Measurements from ENCODE around the gene CLASP2.
"Not testable (repeated sequence)": the region's sequence is repeated elsewhere in the genome, so short reads cannot be mapped to it uniquely, and the experiment has no call there.

The CLASP2 gene

DNA sequence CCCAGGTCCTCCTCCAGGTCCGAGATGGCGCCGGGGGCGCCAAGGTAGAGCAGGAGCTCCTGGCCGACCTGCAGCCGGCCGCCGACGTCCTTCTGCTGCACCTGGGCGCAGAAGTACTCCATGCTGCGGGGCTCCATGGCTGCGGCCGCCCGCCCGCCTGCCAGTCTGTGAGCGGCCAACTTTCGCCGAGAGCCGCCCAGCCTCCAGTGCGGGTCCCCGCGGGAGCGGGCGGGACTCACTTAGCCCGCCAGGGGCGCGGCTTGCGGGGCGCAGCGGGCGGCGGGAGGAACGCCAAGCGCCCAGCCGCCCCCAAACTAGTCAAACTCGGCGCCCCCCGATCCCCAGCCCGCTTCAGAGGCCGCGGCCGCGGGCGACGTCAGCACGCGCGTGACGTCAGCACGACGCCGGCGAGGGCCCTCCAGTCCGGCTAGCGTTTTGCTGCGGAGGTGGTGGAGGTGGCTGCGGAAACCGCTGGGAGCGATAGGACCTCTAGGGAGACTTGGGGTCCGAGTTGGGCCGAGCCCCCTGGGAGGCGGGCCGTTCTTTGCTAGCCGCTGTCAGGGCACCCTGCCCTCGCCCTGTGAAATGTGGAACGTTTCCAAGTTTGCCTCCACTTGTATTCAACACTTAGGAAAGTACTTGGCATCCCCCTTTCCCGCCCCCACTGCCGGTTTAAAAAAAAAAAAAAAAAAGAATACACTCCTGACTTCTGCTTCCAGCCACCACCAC, at the start of gene CLASP2:
Gene CLASP2, minus strand, starts transcription at position 389 of the 729 bp plus-strand sequence. Its CDS starts 252 bp downstream, at position 137.
- H3K4me3 ChIP-seq (ENCODE audit: low read depth, low read length): peak within 1 kb of the TSS; percentile 63
- no peak for TF ChIP-seq CTCF (IDR thresholded peaks at IDR 0.05; ENCODE audit: insufficient read depth, low read depth, low read length, missing control alignments)
- peak; percentile 92 for DNase-seq (ENCODE audit: low read depth)

GRCh38 chr3:33758864-33759263, 40.8 kb upstream of the CLASP2 start:
- no peak for TF ChIP-seq CTCF (IDR thresholded peaks at IDR 0.05; ENCODE audit: insufficient read depth, low read depth, low read length, missing control alignments)
- H3K4me3 ChIP-seq (ENCODE audit: low read depth, low read length): no peak overlapping the region
- DNase-seq (ENCODE audit: low read depth): no peak

DNA sequence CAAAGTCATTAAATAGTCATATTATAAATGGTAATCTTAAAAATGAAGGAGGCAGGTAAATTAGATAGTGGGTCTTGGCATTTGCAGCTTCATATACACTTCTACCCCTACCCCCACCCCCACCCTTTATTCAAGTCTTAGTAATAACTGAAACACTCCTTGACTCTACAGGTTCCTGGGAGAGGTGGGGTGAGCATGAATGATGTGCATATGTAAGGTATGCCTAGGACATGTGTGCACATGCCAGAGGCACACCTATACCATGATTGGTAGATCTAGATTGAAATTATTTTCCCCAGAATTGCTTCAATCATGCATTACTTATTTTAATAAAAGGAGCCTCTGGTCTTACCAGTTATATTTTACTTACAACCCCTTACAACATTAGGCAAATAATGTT, 40.2 kb upstream of the CLASP2 start:
- no peak overlapping the region for H3K4me3 ChIP-seq (ENCODE audit: low read depth, low read length)
- no peak for TF ChIP-seq CTCF (IDR thresholded peaks at IDR 0.05; ENCODE audit: insufficient read depth, low read depth, low read length, missing control alignments)
- DNase-seq (ENCODE audit: low read depth): no peak

- not testable (repeated sequence) for H3K4me3 ChIP-seq (ENCODE audit: low read depth, low read length); DNase-seq (ENCODE audit: low read depth)
These were observed 36.3 kb upstream of the CLASP2 start for GRCh38 chr3:33754391-33754790.

DNA sequence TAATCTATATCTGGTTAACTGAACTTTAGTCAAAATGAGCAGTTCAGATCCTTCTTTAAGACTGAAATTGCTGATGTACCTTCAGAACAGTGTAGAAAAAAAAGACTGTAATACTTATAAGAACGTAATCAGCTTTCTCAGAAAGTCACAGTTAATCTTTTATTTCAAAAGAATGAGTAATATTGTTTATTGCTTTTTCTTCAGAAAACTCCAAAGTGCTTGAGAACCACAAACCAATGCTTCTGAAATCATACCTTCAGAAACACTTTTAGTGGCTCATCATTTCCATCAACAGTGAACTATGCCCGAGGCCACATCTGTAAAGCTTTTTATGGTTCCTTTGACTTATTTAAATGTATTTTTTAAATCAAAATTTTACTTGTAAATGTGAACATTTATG, 33.3 kb upstream of the CLASP2 start:
- no peak overlapping the region for H3K4me3 ChIP-seq (ENCODE audit: low read depth, low read length)
- DNase-seq (ENCODE audit: low read depth): no peak
- TF ChIP-seq CTCF (IDR thresholded peaks at IDR 0.05; ENCODE audit: insufficient read depth, low read depth, low read length, missing control alignments): no peak

- DNase-seq (ENCODE audit: low read depth): peak; percentile 18
- no peak overlapping the region for H3K4me3 ChIP-seq (ENCODE audit: low read depth, low read length)
- no peak for TF ChIP-seq CTCF (IDR thresholded peaks at IDR 0.05; ENCODE audit: insufficient read depth, low read depth, low read length, missing control alignments)
These were observed 32.1 kb upstream of the CLASP2 start for GRCh38 chr3:33750211-33750548.

- TF ChIP-seq CTCF (IDR thresholded peaks at IDR 0.05; ENCODE audit: insufficient read depth, low read depth, low read length, missing control alignments): no peak
- no peak overlapping the region for H3K4me3 ChIP-seq (ENCODE audit: low read depth, low read length)
- DNase-seq (ENCODE audit: low read depth): peak; percentile 20
These were observed 31.6 kb upstream of the CLASP2 start for GRCh38 chr3:33749546-33750210.

Measured in GM12865 (cell line).